GM18505 (cell line): Measurements from ENCODE around the gene NRXN3.

ENCODE experiments used
- ATAC-seq: cut with Tn5 transposase; IDR thresholded peaks from one replicate; pipeline ENCODE4 v1.9.1; 2021; ENCODE audit not compliant: unreplicated experiment
- POLR2A ChIP-seq: IDR thresholded peaks from 4 replicates; pipeline ENCODE4 v1.6.1; 2011; ENCODE audit warnings: borderline replicate concordance; ENCODE audit not compliant: insufficient read depth, insufficient read length; ENCODE audit errors: extremely low read depth

Gene NRXN3

GRCh38 chr14:79144896-79145295, 974.7 kb downstream of the NRXN3 start:
- no peak for TF ChIP-seq POLR2A
- ATAC-seq, result no peak

- no peak for TF ChIP-seq POLR2A
- ATAC-seq, result no peak
These were observed 980.1 kb downstream of the NRXN3 start for GRCh38 chr14:79150226-79150625.

GRCh38 chr14:79157369-79157768, 987.2 kb downstream of the NRXN3 start:
- no peak for ATAC-seq

GRCh38 chr14:79161571-79161970, 991.4 kb downstream of the NRXN3 start:
- no peak for ATAC-seq
- no peak for TF ChIP-seq POLR2A

More at GRCh38 chr14:79157369-79157768, 987.2 kb downstream of the NRXN3 start:
- TF ChIP-seq POLR2A, result no peak

GRCh38 chr14:79162833-79163232, 992.7 kb downstream of the NRXN3 start:
- ATAC-seq, result no peak
- no peak for TF ChIP-seq POLR2A

GRCh38 chr14:79165471-79166090, 995.4 kb downstream of the NRXN3 start:
- TF ChIP-seq POLR2A, result no peak
- no peak for ATAC-seq

GRCh38 chr14:79166171-79166570, 996.0 kb downstream of the NRXN3 start:
- ATAC-seq, result no peak
- no peak for TF ChIP-seq POLR2A

- no peak for ATAC-seq
- no peak for TF ChIP-seq POLR2A
These were observed 997.8 kb downstream of the NRXN3 start for GRCh38 chr14:79167957-79168356.

- TF ChIP-seq POLR2A, result no peak
- no peak for ATAC-seq
These were observed 1005.5 kb downstream of the NRXN3 start for GRCh38 chr14:79175671-79176070.

GRCh38 chr14:79177106-79177505, 1006.9 kb downstream of the NRXN3 start:
- no peak for ATAC-seq
- no peak for TF ChIP-seq POLR2A

- no peak for ATAC-seq
- no peak for TF ChIP-seq POLR2A
These were observed 1008.5 kb downstream of the NRXN3 start for GRCh38 chr14:79178719-79179118.

GRCh38 chr14:79179985-79180384, 1009.8 kb downstream of the NRXN3 start:
- no peak for ATAC-seq
- TF ChIP-seq POLR2A, result no peak

- no peak for ATAC-seq
- TF ChIP-seq POLR2A, result no peak
These were observed 1010.5 kb downstream of the NRXN3 start for GRCh38 chr14:79180656-79181055.

GRCh38 chr14:79186523-79186922, 1016.4 kb downstream of the NRXN3 start:
- ATAC-seq, result no peak
- no peak for TF ChIP-seq POLR2A

- ATAC-seq, result no peak
- TF ChIP-seq POLR2A, result no peak
These were observed 1023.7 kb downstream of the NRXN3 start for GRCh38 chr14:79193689-79194477.

GRCh38 chr14:79196216-79196615, 1026.0 kb downstream of the NRXN3 start:
- no peak for ATAC-seq
- no peak for TF ChIP-seq POLR2A
